Esophagus squamous epithelium (tissue), 4 donors: Measurements from ENCODE around the gene PJA1.

Experiments
- CTCF ChIP-seq, 6 experiments: fragments of 450-650 bp in 4 of 6; fragments of 200-600 bp in 2 of 6; sonication (generic) in 2 of 6; IDR thresholded peaks; one replicate each; pipeline ENCODE4 v1.5.1; 2016 to 2019; ENCODE audit warnings: antibody characterized with exemption in 6 of 6, mild to moderate bottlenecking in 4 of 6, moderate library complexity in 4 of 6
- POLR2A ChIP-seq, 4 donors: fragments of 450-650 bp; IDR thresholded peaks; one replicate each; pipeline ENCODE4 v1.6.1; 2017; ENCODE audit warnings: antibody characterized with exemption in 4 of 4, mild to moderate bottlenecking in 4 of 4, moderate library complexity in 3 of 4

GRCh38 chrX:69210581-69210980 is 45.3 kb upstream of the PJA1 start:
- no peak for TF ChIP-seq CTCF (IDR thresholded peaks at IDR 0.05)
- TF ChIP-seq POLR2A (IDR thresholded peaks at IDR 0.05), result no peak
